Panc1 (cell line): ENCODE data around the gene CCDC182. TPM values are rescaled to one million over a fixed set of nuclear protein-coding genes. Genes with fewer than 3 reads are reported as not detected.

Source experiments
- ATAC-seq: fragments of 200-7000 bp; cut with Tn5 transposase; 2 replicates; pipeline ENCODE4 v1.9.1; 2020; ENCODE audit warnings: mild to moderate bottlenecking, moderate library complexity
- BruUV-seq: library from RNA; stranded (reverse); fragments of 400-500 nt; replicated peaks from 2 replicates; lab custom pipeline; 2021; lab: Mats Ljungman, UMichigan
- CTCF ChIA-PET: fragments of 300-600 bp; sonication (Branson Sonifier 250); formaldehyde crosslinking; loops from one replicate; lab custom pipeline; 2022; ENCODE audit warnings: antibody characterized with exemption; lab: Charles Lee
- POLR2A ChIA-PET: fragments of 300-600 bp; sonication (Branson Sonifier 250); formaldehyde crosslinking; loops from one replicate; lab custom pipeline; 2022; ENCODE audit warnings: antibody characterized with exemption; lab: Charles Lee
- DNase-seq: peaks from one replicate; pipeline ENCODE4 v3.0.0-alpha.2; 2010; ENCODE audit warnings: low read depth, low spot score
- H3K27ac ChIP-seq: 2 replicates; pipeline ENCODE4 v1.5.1; 2011; ENCODE audit warnings: mild to moderate bottlenecking, low read length, inconsistent platforms
- H3K27me3 ChIP-seq: fragments of 200-500 bp; sonication (Bioruptor generic); 2 replicates; pipeline ENCODE4 v1.6.0; 2014; ENCODE audit warnings: low read length, inconsistent platforms; ENCODE audit not compliant: control insufficient read depth, insufficient read depth
- H3K36me3 ChIP-seq: fragments of 200-500 bp; sonication (Bioruptor generic); 2 replicates; pipeline ENCODE4 v1.5.1; 2014; ENCODE audit warnings: inconsistent platforms, mild to moderate bottlenecking, low read length, moderate library complexity; ENCODE audit not compliant: control insufficient read depth, insufficient read depth
- H3K4me1 ChIP-seq: 2 replicates; pipeline ENCODE4 v1.5.1; 2011; ENCODE audit warnings: inconsistent platforms, mild to moderate bottlenecking, low read length, moderate library complexity; ENCODE audit not compliant: control insufficient read depth, insufficient read depth
- H3K4me3 ChIP-seq, 2 experiments: 2 replicates each; pipeline ENCODE4 v1.5.1; 2011 to 2012; ENCODE audit warnings: low read depth in 2 of 2, low read length in 2 of 2, mild to moderate bottlenecking in 2 of 2, inconsistent platforms in 1 of 2, moderate library complexity in 1 of 2
- H3K9me3 ChIP-seq: fragments of 200-500 bp; sonication (Bioruptor generic); 2 replicates; pipeline ENCODE4 v1.5.1; 2014; ENCODE audit warnings: low read depth, mild to moderate bottlenecking, inconsistent platforms, low read length, moderate library complexity; ENCODE audit not compliant: control insufficient read depth, insufficient read depth
- POLR2AphosphoS5 ChIP-seq: IDR thresholded peaks from 2 replicates; pipeline ENCODE4 v1.6.1; 2012; ENCODE audit warnings: mild to moderate bottlenecking, low read depth, low read length, moderate library complexity
- SIN3A ChIP-seq: IDR thresholded peaks from 2 replicates; pipeline ENCODE4 v1.6.1; 2012; ENCODE audit warnings: low read depth, mild to moderate bottlenecking, low read length, moderate library complexity, borderline replicate concordance; ENCODE audit not compliant: insufficient read depth
- TCF7L2 ChIP-seq: IDR thresholded peaks from 2 replicates; pipeline ENCODE4 v1.6.1; 2011; ENCODE audit warnings: mild to moderate bottlenecking, low read depth, low read length, inconsistent platforms
- in situ Hi-C: cut with HindIII; loops from 2 replicates; pipeline ENCODE4 v1.10.0; 2016; ENCODE audit warnings: low sequenced_read_pairs, low pct_unique_long_range_greater_than_20kb
- intact Hi-C: fragments of 100-400 bp; cut with micrococcal nuclease; formaldehyde crosslinking; loops from one replicate; pipeline ENCODE4 v1.10.0; 2022; ENCODE audit not compliant: unreplicated experiment
- total RNA-seq: library from RNA; stranded (reverse); gene quantifications from one replicate; pipeline ENCODE4 v1.2.1, GENCODE V29; 2021; ENCODE audit not compliant: unreplicated experiment
- TF ChIP-seq, protein P1 (sequence below), 2 experiments: IDR thresholded peaks; 2 replicates each; pipeline ENCODE4 v1.6.1; 2011 to 2012; ENCODE audit warnings: low read depth in 2 of 2, control low read depth in 1 of 2, low read length in 1 of 2, mild to moderate bottlenecking in 1 of 2, moderate library complexity in 1 of 2; ENCODE audit not compliant: insufficient read depth in 1 of 2
- TF ChIP-seq, protein P2 (sequence below): fragments of 450-650 bp; IDR thresholded peaks from 2 replicates; pipeline ENCODE4 v1.5.1; 2017; ENCODE audit warnings: mild to moderate bottlenecking

CCDC182 gene
- total RNA-seq, 1 experiment from 2014 or later = not detected

DNA sequence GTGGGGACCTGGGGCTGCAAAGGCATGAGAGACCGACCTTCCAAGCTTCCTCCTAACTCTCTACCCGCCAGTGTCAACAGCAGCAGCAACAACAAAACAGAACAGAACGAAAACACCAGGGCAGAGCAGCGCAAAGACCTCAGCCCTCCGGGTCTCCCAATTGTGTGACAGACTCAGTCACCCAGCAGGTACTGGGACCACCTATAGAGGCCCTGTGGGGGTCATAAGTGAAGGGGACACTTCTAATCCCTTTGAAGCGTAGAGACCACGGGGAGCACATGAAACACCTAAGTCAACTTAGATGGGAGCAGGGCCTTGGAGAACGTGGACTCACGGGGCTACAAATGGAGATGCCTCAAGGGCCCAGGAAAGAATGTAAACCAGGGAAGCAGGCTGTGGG is 12.6 kb upstream of the CCDC182 start:
- BruUV-seq = no TSS peak
- ChIA-PET CTCF (no interaction called here), POLR2A (interaction anchor here (0.7 kb wide), 1 partner anchor 37 kb away, joined by 5 read pairs; no protein-coding TSS in a partner anchor)
- Histone ChIP-seq H3K27ac (no peak overlapping the region), H3K4me1 (no peaks in the 10 kb centered on the region; the same call in 1 of the 2 replicates), H3K27me3 (no peaks in the 10 kb centered on the region), H3K9me3 (no peaks in the 10 kb centered on the region), H3K36me3 (no peaks in the 10 kb centered on the region), H3K4me3 (no peak overlapping the region)
- in situ Hi-C loops (no loop called here), intact Hi-C loops (no loop called here)
- ATAC-seq (no peak), DNase-seq (no peak)
- TF ChIP-seq POLR2AphosphoS5 (no peak), SIN3A (no peak), TCF7L2 (no peak)
- TF ChIP-seq, protein P1, sequence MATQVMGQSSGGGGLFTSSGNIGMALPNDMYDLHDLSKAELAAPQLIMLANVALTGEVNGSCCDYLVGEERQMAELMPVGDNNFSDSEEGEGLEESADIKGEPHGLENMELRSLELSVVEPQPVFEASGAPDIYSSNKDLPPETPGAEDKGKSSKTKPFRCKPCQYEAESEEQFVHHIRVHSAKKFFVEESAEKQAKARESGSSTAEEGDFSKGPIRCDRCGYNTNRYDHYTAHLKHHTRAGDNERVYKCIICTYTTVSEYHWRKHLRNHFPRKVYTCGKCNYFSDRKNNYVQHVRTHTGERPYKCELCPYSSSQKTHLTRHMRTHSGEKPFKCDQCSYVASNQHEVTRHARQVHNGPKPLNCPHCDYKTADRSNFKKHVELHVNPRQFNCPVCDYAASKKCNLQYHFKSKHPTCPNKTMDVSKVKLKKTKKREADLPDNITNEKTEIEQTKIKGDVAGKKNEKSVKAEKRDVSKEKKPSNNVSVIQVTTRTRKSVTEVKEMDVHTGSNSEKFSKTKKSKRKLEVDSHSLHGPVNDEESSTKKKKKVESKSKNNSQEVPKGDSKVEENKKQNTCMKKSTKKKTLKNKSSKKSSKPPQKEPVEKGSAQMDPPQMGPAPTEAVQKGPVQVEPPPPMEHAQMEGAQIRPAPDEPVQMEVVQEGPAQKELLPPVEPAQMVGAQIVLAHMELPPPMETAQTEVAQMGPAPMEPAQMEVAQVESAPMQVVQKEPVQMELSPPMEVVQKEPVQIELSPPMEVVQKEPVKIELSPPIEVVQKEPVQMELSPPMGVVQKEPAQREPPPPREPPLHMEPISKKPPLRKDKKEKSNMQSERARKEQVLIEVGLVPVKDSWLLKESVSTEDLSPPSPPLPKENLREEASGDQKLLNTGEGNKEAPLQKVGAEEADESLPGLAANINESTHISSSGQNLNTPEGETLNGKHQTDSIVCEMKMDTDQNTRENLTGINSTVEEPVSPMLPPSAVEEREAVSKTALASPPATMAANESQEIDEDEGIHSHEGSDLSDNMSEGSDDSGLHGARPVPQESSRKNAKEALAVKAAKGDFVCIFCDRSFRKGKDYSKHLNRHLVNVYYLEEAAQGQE (IDR thresholded peaks at IDR 0.05; ENCODE audit: insufficient read depth in 1 of 2, low read depth in 2 of 2, low read length in 1 of 2) = no peak
- TF ChIP-seq, protein P2, sequence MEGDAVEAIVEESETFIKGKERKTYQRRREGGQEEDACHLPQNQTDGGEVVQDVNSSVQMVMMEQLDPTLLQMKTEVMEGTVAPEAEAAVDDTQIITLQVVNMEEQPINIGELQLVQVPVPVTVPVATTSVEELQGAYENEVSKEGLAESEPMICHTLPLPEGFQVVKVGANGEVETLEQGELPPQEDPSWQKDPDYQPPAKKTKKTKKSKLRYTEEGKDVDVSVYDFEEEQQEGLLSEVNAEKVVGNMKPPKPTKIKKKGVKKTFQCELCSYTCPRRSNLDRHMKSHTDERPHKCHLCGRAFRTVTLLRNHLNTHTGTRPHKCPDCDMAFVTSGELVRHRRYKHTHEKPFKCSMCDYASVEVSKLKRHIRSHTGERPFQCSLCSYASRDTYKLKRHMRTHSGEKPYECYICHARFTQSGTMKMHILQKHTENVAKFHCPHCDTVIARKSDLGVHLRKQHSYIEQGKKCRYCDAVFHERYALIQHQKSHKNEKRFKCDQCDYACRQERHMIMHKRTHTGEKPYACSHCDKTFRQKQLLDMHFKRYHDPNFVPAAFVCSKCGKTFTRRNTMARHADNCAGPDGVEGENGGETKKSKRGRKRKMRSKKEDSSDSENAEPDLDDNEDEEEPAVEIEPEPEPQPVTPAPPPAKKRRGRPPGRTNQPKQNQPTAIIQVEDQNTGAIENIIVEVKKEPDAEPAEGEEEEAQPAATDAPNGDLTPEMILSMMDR = no peak

DNA sequence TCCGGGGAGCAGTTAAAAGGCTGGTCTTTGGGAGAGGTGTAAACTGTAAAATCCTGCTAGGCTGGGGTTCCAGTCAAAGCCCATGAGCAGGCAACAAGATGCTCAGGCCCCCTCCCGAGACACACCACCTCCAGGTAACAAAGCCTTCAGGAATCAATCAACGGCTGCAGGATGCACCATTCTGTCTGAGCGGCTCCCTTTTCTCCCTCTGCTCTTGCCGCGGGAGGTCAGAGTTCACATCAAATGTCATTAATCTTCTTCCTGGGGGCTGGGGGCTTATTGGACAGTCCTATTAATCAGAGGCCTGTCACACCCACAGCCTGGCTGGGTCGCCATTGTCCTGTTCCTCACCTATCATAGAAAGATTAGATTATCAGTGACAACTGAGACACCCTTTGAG is 11.9 kb upstream of the CCDC182 start:
- no TSS peak for BruUV-seq
- no peak for ATAC-seq
- no peaks in the 10 kb centered on the region for H3K9me3 ChIP-seq
- no peaks in the 10 kb centered on the region for H3K36me3 ChIP-seq
- no peak overlapping the region for H3K27ac ChIP-seq
- ChIA-PET CTCF (no interaction called here), POLR2A (no interaction called here)
- no peak overlapping the region for H3K4me3 ChIP-seq
- H3K27me3 ChIP-seq = no peaks in the 10 kb centered on the region
- DNase-seq = no peak
- in situ Hi-C loops (no loop called here), intact Hi-C loops (no loop called here)
- no peak for TF ChIP-seq TCF7L2
- TF ChIP-seq, protein P1 (IDR thresholded peaks at IDR 0.05; ENCODE audit: insufficient read depth in 1 of 2, low read depth in 2 of 2, low read length in 1 of 2) = no peak
- H3K4me1 ChIP-seq = no peaks in the 10 kb centered on the region
